Measurements from ENCODE around the gene NR5A1.

- no peak for TF ChIP-seq CTCF (IDR thresholded peaks at IDR 0.05)
- TF ChIP-seq POLR2AphosphoS5 (IDR thresholded peaks at IDR 0.05; ENCODE audit: insufficient read depth in 1 of 2, low read depth in 1 of 2): no peak
These were observed 39.7 kb downstream of the NR5A1 start for GRCh38 chr9:124467410-124468060.

Measured in vagina (tissue), 2 donors.